Activated effector memory CD4-positive, alpha-beta T cell treated with Interleukin-2 at 50 U/mL for 16 hours (primary cell): Measurements from ENCODE around the gene CTXND2.
"Not testable (repeated sequence)": the region's sequence is repeated elsewhere in the genome, so short reads cannot be mapped to it uniquely, and the experiment has no call there.

Experiments used
- DNase-seq: peaks from one replicate; pipeline ENCODE4 v3.0.0-alpha.2; 2020

Gene CTXND2

DNA sequence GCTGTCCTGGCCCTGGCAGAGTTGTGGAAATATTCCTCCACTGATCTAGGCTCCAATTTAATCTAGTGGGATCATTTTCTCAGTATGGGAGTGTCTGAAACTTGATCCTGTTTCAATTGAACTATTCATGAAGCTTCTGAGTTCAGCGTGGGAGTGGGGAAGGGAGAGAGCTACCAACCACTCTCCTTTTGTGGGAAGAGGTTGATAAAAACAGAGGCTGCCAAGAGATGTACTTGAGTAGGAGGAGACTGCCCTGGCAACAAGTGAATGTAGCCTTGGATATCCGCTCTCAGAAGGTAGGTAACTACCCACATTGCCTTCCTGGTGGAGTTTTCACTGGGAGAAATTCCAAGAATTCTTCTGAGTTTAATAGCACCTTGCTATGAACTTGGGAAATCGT lies at the start of gene CTXND2:
Gene CTXND2, plus strand, starts transcription at position 119 of the 400 bp plus-strand sequence. CDS start 25,179 bp downstream, outside the sequence.
- DNase-seq: no peak

DNA sequence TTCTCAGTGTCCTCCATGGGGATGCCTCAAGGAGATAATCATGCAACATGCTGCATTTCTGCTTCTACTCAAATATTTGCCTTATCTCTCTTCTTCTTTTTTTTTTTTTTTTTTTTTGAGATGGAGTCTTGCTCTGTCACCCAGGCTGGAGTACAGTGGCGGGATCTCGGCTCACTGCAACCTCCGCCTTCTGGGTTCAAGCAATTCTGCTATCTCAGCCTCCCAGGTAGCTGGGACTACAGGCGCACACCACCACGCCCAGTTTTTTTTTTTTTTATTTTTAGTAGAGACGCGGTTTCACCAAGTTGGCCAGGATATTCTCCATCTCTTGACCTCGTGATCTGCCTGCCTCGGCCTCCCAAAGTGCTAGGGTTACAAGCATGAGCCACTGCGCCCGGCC lies 46.1 kb upstream of the CTXND2 start:
- not testable (repeated sequence) for DNase-seq

DNA sequence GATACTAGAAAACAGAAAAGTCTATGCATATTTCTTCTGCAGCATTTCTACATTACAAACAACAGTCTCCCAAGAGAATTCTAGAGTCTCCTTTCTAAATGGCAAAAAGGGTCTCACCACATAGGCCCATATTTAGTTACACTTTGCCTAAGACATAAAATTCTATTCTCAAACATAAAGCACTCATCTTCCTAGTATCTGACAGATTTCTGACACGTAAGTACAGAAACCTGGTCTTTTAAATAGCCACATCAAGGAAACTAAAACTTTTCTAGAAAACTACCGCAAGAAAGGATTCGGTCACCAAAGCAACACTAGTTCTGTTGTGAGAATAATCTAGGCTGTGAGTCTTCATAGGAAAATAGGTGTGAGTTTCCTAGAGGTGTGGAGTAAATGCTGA lies 45.3 kb upstream of the CTXND2 start:
- no peak for DNase-seq

DNA sequence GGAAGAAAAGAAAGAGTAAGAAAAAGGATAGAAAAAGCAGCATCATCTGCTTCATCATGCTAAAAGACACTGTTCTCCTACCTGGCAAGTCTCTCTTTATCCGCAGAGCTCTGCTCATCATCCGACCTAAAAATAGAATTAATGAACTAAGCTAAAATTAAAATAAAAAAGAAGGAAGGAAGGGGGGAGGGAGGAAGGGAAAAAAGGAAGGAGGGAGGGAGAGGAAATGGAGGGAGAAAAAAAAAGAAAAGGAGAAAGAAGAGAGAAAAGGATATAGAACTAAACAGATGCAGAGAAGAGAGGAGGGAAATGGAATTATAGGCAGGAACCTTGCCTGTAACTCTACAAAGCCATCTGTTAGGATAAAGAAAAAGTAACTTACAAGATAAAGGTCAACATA lies 44.6 kb upstream of the CTXND2 start:
- DNase-seq: no peak

DNA sequence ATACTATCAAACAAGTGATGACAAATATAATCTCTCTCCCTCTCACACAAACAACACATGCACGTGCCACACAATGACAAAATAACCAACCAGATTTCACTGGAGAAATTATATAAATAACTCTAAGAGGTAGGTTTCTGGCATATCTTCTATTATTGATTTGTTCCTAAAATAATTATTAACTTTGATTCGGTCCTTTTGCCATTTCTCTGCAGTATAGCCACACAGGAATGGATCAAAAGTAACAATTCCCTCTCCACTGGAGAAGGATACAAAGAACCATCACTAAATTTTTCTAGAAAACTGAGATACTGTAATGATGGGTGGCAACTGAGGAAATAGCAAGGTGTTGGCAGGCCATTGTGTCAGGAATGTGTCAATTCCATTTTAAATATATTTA lies 44.0 kb upstream of the CTXND2 start:
- DNase-seq: no peak

DNA sequence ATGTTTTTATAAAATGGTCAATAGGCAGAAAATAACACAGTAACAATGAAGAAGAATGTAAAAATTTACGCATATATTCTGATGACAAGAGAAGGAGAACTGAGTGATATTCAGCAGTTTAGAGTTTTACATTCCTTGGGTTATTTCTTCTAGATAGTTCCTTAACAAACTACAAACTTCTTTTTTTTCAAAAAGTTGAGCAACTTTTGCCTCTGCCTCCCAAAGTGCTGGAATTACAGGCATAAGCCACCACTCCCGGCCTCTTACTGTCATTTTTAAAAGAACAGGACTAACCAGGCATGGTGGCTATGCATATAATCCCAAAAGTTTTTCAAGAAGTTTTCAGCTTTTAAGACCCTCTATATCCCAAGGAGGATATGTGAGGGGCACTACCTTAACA lies 43.5 kb upstream of the CTXND2 start:
- DNase-seq: no peak

DNA sequence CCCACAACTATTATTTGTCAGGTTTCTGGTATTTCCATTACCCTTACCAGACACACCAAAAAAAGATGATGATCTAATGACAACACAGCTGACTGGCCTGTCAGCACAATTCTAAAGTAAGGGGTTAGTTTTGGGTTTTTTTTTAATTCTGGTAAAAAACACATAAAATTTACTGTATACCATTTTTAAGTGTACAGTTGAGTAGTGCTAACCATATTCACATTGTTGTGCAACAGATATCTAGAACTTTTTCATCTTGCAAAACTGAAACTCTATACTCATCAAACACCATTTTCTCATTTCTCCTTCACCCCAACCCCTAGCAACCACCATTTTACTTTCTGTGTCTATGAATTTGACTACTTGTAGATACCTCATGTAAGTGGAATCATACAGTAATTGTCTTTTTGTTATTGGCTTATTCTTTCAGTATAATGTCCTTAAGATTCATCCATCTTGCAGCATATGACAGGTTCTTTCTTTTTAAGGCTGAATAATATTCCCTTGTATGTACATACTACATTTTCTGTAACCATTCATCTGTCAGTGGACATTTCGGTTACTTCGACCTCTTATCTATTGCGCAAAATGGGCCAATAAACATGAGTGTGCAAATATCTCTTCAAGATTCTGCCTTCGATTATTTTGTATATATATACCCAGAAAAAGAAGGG lies 40.3 kb upstream of the CTXND2 start:
- DNase-seq: no peak

DNA sequence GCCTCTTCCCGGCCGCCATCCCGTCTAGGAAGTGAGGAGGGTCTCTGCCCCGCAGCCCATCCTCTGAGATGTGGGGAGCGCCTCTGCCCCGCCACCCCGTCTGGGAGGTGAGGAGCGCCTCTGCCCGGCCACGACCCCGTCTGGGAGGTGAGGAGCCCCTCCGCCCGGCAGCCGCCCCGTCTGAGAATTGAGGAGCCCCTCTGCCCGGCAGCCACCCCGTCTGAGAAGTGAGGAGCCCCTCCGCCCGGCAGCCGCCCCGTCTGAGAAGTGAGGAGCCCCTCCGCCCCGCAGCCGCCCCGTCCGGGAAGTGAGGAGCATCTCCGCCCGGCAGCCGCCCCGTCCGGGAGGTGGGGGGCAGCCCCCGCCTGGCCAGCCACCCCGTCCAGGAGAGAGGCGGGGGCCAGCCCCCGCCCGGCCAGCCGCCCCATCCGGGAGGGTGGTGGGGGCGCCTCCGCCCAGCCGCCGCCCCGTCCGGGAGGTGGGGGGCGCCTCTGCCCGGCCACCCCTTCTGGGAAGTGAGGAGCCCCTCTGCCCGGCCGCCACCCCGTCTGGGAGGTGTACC lies 36.1 kb upstream of the CTXND2 start:
- DNase-seq: not testable (repeated sequence)

DNA sequence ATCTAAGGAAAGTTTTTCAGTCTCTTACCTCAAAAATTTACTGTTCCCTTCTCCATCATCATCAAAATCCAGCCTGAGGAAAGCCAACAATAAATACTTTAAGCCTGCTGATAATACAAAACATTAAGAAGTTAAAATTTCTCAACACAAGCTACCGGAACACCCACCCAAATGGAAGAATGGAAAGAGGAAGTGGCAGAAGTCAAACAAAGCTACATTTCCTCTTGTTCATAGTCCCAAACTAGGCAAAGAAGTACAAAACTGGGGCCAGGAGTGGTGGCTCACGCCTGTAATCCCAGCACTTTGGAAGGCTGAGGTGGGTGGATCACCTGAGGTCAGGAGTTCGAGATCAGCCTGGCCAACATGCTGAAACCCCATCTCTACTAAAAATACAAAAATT lies 34.2 kb upstream of the CTXND2 start:
- not testable (repeated sequence) for DNase-seq

DNA sequence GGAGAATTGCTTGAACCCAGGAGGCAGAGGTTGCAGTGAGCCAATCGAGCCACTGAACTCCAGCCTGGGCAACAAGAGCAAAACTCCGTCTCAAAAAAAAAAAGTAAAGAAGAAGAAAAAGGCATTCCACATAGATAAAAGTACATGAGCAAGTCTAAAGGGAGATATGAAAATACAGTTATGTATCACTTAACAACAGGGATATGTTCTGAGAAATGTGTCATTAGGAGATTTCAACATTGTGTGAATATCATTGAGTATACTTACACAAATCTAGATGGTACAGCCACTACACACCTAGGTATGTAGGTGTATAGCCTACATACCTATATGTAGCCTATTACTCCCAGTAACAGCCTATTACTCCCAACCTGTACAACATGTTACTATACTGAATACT lies 23.2 kb upstream of the CTXND2 start:
- no peak for DNase-seq

DNA sequence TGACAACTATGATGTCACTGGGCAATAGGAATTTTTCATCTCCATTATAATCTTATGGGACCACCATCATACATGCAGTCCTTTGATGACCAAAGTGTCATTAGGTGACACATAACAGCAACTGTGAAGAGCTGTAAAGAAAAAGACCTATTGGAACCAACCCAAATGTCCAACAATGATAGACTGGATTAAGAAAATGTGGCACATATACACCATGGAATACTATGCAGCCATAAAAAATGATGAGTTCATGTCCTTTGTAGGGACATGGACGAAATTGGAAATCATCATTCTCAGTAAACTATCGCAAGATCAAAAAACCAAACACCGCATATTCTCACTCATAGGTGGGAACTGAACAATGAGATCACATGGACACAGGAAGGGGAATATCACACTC lies 22.7 kb upstream of the CTXND2 start:
- not testable (repeated sequence) for DNase-seq

DNA sequence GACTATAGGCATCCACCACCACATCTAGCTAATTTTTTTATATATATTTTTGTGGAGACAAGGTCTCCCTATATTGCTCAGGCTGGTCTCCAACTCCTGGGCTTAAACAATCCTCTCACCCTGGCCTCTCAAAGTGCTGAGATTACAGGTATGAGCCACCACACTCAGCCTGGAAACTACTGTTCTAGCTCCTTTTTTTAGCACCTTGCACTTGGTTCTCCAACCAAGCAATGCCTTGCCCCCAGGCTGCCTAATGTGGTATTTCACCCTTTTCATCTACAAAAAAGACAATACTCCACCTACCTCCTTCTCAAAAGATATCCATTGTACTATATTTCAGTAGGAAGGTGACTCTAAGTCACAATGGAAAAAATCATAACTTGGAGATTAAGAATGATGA lies 17.3 kb upstream of the CTXND2 start:
- DNase-seq: no peak

DNA sequence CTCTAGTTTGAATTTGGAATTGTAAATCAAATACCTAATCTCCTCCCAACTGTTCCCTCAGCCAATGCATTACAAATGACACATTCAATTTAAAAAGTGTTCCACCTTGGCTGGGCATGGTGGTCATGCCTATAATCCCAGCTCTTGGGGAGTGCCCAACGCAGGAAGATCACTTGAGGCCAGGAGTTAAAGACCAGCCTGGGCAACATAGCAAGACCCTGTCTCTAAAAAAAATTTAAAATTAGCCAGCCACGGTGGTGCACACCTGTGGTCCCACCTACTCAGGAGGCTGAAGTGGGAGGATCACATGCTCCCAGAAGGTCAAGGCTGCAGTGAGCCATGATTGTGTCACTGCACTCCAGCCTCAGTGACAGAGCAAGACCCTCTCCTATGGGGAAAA lies 14.4 kb upstream of the CTXND2 start:
- DNase-seq: no peak

DNA sequence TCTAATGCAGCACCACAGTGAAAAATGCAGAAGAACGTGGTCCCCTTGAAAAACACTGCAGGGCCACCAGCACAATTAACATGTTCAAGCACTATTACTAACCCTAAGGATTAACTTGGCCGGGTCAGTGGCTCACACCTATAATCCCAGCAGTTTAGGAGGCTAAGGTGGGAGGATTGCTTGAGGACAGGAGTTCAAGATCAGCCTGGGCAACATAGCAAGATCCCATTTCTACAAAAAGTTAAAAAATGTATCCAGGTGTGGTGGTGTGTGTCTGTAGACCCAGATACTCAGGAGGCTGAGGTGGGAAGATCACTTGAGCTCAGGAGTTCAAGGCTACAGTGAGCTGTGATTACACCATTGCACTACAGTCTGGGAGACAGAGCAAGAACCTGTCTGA lies 13.4 kb upstream of the CTXND2 start:
- no peak for DNase-seq

DNA sequence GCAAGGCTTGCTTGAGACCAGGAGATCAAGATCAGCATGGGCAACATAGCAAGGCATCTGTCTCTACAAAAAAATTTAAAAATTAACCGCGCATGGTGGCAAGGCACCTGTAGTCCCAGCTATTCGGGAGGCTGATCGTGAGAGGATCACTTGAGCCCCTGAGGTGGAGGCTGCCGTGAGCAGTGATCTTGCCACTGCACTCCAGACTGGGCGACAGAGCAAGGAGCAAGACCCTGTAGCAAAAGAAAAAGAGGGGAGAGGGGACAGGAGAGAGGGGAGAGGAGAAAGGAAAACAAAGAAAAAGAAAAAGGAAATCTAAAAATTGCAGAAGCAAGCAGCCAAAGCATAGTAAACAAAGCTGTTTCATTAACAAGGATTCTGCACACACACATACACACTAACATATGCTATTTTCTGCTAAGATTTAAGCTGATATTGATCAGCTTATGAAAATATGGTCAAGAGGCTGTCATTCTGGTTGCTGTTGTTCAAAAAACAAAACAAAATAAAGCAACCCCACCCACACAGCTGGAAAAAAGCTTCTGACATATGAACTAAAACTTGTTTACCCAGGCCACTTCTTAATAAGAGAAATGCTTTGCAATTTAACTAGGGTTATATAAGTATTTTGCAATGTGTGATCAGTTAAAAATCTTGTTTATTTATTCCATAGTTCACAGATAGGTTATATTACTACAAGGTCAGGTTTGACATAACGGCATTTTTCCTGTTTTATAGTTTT lies 12.3 kb upstream of the CTXND2 start:
- no peak for DNase-seq

DNA sequence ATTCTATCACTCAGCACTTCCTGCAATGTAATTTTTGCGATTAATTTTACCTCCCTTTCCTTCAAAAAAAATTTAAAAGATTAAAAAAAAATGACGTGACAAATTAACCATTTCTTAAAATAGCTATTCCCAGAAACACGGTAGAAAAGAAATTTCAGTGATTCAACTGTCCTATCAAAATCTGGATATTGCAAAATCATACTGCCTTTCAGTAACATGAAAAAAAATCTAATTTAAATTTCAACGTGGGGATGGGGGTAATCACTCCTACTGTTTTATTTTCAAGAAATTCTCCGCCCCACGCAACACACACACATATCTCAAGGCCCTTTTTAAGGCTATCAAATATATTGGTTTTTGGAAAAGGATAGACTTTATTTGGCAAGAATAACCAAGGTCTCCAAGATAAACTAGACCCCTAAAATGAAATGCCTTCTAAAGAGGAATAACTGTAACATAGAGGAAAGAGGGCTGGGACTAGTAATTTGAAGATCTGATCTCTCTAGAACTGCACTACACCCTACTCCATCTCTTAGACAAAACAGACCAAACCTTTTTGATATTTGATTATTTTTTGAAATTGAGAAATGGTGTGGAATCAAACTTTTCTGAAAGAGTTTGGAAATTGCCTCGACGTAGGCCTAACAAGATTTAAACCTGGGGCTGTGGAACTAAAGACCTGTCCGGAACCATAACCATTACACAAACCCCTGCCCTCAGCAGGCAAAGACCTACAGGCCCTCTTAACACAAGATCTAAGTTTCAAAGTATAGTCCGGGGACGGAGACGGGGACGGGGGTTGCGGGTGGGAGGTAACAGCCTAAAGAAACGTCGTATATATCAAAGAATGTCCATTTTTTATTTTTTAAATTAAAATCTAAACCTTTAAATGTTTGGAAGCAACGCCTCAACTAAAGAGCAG lies 11.5 kb upstream of the CTXND2 start:
- no peak for DNase-seq

DNA sequence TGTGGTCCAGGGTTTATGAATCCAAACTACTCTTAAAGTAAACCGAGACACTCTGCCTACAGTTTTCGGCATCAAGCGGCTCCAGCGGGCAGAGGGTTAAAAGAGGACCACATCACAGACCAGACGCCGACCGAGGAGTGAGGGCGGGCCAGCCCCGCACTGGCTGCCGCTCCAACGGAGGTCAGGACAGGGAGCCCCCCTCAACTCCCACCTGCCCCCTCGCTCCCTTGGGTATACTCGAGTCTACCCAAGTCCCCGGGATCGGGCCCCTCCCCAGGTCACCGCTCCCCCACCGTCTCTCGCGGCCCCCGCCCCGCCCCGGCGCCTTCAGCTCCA lies 10.8 kb upstream of the CTXND2 start:
- DNase-seq: no peak

DNA sequence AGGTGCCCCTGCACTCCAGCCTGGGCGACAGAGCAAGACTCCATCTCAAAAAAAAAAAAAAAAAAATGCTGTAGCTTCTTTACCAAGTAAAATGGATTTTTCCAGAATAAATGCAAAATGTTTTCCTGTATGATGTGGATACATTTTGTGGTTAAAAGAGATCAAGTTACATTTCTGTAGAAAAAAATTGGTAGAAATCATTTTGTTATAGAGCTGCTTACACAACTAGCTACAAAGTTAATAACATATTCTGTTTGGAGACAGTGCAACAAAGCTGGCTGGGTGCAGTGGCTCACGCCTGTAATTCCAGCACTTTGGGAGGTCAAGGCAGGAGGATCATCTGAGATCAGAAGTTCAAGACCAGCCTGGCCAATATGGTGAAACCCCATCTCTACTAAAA lies 8.0 kb upstream of the CTXND2 start:
- not testable (repeated sequence) for DNase-seq

DNA sequence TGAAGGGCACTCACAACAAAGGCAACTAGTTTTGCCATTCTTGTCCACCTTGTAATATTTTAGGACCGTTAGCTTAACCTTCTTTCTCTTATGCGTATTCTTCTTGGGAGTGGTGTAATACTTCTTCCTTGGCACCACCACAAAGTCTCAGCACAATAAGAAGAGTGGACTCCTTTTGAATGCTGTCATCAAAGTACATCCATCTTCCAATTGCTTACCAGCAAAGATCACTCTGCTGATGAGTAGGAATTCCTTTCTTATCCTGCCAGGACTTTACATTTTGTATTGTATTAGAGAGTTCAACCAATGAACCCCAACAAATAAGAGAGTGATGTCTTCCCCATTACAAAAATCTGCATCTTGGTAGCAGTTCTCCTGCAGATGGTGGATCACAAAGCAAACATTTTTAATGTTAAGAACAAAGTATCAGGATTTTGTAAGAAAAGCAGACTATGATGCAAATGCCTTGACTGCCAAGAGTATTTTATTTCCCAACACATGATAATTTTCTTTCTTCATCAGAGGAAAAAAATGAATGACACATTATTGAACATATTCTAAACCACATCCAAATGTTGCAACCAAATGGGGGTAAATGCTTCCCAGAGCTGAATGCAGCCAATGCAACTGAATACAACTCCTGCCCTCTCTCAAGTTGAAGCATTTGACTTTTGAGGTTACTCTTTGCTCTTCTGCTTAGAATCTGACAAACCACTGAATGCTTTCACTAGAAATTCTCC lies 5.4 kb upstream of the CTXND2 start:
- no peak for DNase-seq

DNA sequence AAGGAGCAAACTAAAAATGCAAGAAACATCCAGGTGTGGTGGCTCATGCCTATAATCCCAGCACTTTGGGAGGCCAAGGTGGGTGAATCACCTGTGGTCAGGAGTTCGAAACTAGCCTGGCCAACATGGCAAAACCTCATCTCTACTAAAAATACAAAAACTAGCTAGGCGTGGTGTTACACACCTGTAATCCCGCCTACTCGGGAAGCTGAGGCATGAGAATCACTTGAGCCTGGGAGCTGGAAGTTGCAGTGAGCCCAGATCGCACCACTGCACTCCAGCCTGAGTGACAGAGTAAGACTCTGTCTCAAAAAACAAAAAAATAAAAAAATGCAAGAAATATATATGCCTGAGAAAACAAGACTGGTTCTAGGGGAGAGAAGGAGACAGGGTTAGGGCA lies 3.8 kb upstream of the CTXND2 start:
- DNase-seq: not testable (repeated sequence)

DNA sequence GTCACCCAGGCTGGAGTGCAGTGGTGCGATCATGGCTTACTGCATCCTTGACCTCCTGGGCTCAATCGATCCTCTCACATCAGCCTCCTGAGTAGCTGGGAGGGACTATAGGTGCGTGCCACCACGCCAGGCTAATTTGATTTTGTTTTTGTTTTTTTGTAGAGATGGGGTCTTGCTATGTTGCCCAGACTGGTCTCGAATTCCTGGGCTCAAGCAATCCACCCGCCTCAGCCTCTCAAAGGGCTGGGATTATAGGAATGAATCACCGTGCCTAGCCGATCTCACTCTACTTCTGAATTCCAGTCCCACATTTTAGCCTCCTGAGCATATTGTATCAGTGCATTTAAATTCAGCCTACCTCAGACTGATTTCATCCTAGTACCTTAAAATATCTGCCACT lies 1.8 kb downstream of the CTXND2 start:
- no peak for DNase-seq

DNA sequence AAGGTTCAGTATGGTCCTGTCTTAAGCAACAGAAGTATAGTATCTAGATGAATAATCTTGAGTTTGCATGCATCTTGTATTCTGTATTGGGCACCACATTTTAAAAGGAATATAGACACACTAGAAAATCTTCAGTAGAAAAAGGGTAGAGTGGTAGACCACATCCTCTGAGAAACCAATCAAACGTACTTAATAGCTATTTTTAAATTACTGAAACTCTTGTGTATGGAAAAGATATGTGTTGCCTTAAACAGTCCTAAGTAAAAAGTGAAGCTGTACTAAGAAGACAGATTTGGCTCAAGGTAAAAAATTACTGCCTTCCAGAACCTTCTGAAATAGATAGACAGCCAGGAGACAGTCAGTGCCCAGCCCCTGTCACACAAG lies 3.1 kb downstream of the CTXND2 start:
- DNase-seq: no peak
